GM18507 (cell line): Measurements from ENCODE around the gene ATP8A2.

Experiments
- DNase-seq: peaks from one replicate; pipeline ENCODE4 v3.0.0; 2011; ENCODE audit warnings: low read depth; ENCODE audit not compliant: insufficient read length; ENCODE audit errors: extremely low spot score
- FAIRE-seq: peaks from 2 replicates; lab custom pipeline; 2011; peaks lifted over from hg19 to GRCh38; lab: Jason Lieb, UNC

The ATP8A2 gene

DNA sequence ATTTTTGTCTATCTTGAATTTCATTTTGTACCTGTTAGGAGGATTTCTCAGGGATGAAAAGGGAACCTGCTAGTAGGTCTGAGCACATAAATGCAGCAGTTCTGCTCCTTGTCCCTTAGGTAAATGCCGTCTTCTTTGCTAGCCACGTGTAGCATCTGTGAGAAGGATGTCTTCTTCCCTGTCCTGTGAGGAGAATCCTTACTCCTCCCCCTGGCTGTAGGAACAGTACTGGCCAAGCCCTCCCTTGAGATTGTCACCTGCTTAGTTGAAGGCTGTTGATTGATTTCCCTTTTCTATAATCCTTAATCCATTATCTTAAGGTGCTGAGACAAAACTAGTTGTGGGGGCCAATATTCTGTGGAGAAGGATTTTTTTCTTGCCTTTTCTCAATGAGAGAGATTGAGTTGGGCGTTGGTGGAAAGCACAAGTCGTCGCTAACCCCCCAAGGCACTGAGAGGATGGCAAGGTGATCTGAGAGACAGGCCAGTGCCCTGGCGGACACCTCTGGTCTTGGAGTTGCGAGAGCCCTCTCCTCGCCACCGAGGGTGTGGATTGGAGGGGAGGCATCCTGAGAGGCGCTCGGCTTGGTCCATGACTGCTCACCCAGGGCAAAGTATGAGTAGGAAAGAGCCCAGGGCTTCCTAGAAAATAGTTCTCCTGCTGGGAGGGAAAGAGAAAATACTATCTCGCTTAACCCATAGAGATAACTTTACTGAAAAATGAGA lies 216.7 kb downstream of the ATP8A2 start:
- DNase-seq (no peak), FAIRE-seq (no peak)

DNA sequence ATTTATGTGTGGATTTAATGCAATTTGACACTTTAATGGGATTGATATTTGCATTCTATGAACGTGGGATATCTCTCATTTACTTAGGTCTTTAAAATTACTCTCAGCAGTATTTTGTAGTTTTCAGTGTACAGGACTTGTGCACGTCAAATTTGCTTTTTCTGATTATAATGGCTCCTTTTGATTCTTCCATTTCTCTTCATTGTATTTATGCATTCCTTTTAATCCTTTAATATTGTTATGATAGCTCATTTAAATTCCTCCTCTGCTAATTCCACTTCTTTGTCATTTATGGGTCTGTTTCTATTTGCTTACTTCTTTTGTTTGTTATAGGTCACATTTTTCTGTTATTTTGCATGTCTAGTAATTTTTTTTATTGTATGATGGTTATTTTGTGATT lies 226.6 kb downstream of the ATP8A2 start:
- DNase-seq (no peak), FAIRE-seq (no peak)

GRCh38 chr13:25602176-25602575 lies 230.4 kb downstream of the ATP8A2 start:
- FAIRE-seq (no peak), DNase-seq (no peak)

GRCh38 chr13:25604106-25604505 lies 232.3 kb downstream of the ATP8A2 start:
- DNase-seq (no peak), FAIRE-seq (no peak)

DNA sequence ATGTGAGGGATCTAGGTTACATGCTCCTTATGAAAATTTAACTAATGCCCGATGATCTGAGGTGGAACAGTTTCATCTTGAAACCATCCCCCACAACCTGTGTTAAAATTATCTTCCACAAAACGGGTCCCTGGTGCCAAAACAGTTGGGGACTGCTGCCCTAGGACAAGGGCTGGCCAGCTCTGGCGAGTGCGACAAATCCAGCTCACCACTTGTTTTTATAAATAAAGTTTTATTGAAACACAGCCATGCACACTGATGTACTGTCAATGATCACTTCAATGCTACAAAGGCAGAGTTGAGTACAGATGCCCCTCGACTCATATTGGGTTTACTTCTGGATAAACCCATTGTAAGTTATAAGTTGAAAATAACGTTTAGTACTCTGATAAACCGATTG lies 235.3 kb downstream of the ATP8A2 start:
- no peak for FAIRE-seq

DNA sequence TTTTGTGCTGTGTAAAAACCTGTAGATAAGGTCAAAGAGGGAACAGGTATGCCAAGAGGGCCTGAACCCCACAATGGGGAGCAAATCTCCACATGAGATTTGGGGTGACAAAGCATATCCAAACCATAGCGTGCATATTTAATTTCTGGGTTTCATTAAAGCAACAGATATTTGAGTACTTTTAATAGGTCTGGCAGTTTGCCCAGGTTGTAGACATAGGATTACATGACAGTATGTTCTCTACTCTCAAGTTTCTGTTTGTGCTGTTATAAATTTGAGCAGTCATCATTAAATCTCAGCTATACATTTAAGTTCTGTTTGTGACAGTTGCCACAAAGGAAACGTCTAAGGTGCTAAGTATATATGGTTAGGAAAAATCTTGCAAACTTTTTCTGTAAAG lies 236.4 kb downstream of the ATP8A2 start:
- no peak for FAIRE-seq
- no peak for DNase-seq

More for the DNA sequence above, 235.3 kb downstream of the ATP8A2 start:
- DNase-seq: no peak

DNA sequence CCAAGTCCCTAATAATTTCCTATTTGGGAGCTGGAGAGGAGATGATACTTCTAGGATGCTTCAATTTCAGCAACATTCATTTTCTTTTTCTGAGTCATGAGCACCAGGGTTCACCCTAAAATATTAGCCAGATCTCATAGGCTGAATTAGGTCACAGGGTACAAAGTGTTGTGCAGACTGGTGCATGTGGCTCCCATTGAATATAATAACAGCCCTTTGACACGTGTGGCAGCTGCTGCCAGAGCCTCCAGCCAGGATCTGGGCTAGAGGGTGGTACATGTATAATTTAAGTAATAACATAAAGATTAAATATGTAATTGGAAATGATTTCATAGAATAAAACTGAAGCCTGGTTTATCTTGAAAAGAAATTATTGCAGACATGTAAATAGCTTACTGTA lies 244.9 kb downstream of the ATP8A2 start:
- no peak for FAIRE-seq
- no peak for DNase-seq

- FAIRE-seq (no peak), DNase-seq (no peak)
Observed at GRCh38 chr13:25619897-25620296, 248.1 kb downstream of the ATP8A2 start.

DNA sequence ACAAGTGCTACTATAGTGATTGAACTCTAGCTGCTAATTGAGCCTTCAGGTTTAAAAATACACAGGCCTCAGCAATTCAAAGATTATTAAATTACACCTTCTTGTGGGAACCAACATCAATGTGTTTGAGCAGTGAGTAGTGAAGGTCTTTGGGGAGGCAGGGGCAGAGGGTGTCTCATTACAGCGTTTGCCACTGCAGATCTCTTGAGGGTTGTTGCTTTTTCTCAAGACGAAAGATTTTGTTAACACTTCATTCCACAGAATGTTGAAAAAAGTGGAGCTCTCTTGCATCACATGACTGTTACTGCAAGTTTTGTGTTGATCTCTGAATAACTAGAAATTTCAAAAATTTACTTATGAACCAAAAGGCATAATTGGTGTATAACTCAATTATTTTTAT lies 253.6 kb downstream of the ATP8A2 start:
- FAIRE-seq: no peak
- DNase-seq: no peak

- DNase-seq: no peak
- no peak for FAIRE-seq
Observed at GRCh38 chr13:25630329-25630900, 258.6 kb downstream of the ATP8A2 start.

- DNase-seq (no peak), FAIRE-seq (no peak)
Observed at GRCh38 chr13:25632166-25632888, 260.6 kb downstream of the ATP8A2 start.

- no peak for FAIRE-seq
Observed at GRCh38 chr13:25633093-25633492, 261.3 kb downstream of the ATP8A2 start.

DNA sequence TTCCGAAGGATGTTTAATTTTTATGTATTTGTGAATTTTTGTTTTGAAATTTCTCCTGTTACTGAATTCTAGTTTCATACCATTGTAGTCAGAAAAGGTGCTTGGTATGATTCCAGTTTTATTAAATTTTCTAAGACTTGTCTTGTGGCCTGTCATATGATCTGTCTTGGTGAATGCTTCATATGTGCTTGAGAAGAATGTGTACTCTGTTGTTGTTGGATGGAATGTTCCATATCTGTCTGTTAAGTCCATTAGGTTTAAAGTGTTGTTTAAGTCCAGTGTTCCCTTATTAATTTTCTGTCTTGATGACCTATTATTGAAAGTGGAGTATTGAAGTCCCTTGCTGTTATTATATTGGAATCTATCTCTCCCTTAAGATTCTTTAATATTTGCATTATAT lies 273.9 kb downstream of the ATP8A2 start:
- no peak for DNase-seq
- no peak for FAIRE-seq

More at GRCh38 chr13:25633093-25633492, 261.3 kb downstream of the ATP8A2 start:
- DNase-seq: no peak

- DNase-seq: no peak
- FAIRE-seq: no peak
Observed at GRCh38 chr13:25649001-25649633, 277.3 kb downstream of the ATP8A2 start.

DNA sequence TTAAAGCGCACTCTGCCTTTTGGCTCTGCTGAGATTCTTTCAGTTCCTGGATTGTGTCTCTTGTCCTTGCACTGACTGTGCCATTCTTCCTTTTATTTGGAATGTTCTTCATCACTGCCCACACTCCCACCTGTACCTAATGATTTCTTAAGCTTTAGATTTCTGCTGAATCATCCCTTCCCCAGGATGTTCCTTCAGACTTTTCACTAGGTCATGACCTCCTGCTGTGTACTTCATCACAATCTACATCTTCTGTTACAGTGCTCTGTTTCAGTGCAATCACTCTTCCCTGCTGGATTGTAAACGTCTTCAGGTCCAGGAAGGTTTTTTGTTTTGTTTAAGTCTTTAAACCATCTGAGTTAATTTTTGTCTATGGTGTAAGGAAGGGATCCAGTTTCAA lies 281.0 kb downstream of the ATP8A2 start:
- DNase-seq: no peak
- no peak for FAIRE-seq

- DNase-seq (no peak), FAIRE-seq (no peak)
Observed at GRCh38 chr13:25654322-25654721, 282.5 kb downstream of the ATP8A2 start.

DNA sequence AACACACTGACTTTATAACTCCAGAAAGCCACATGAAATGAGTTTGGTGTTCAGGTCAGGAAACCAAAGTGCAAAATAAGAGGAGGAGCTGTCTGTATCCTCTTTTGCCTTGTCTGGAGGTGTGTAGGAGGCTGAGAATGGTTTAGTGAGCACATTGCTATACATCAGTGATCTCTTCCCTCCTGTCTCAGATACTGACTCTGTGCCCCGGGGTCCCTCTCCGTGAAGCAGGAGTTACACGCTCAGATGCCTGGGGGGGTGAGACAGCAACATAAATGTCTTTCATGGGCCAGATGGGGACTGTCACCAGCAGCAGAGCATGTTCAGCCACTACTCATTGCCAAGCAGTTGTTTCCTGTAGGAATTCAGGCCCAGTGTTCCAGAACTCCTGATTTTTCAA lies 285.4 kb downstream of the ATP8A2 start:
- DNase-seq: no peak
- no peak for FAIRE-seq

DNA sequence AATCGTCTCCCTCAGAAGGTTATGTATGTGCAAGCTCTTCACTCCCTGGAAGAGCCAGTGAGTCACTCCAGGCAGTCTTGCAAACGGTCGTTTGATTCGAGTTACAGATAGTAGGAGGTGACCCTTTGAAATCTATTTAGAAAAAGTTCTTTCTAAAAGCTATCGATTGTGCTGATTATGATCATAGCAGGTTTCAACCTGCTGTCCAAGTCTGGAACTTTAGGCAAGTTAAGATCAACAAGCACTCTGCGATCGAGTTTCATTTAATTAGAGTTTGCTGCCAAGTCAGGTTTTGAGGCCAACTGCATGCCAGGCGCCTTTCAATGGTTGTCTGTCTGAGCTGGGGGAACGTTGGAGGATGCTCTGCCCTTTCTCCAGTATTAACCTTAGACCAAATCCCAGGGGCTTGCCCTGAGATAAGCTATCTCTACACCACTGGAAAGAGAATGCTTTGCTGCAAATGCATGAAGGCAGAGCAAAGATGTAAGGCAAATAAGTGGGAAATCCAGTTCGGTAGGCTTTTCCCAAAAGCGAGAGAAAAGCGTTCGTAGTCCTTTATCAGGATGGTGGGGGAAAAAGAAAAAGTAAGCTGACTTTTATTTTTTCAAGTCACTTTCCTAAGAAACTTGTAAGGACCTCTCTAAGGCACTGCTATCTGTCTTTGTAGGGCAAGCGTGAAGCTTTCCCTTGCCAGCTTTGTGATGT lies 287.5 kb downstream of the ATP8A2 start:
- FAIRE-seq (no peak), DNase-seq (no peak)

DNA sequence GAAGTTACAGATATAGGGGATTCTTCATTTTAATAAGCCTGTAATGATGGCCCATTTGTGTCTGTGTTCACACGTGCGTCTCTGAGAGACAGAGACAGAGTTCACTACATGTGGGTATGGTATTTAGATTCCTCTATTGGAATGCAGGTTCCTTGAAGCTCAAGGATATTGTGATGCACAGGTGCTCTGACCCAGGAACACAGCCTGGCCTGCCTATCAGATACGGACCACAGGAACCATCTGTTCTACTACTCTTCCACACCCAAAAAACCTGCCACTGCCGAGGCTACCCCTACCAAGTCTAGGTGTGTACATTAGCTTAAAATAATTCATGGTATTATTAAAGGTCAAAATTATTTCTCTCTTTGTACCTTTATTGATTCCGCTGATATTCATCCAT lies 289.2 kb downstream of the ATP8A2 start:
- FAIRE-seq: no peak
- DNase-seq: no peak

DNA sequence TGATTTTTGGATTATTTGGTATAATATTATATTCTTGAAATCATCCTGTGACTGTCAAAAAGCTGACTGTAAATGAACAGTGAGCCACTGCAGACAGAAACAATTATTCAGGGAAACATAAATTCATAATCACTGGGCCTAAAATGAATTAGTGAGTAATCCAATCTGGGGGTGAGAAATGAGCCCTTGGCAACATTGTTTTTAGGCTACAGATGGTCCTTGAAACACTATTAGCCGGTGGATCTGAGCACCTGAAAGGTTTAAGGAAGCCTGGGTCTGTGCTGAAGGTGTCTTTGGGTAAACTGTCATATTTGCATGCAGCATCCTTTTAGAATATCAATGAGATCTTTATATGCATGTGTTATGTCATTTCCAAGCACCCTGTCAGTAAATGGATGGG lies 290.7 kb downstream of the ATP8A2 start:
- DNase-seq: no peak
- no peak for FAIRE-seq
